ENCODE data around the gene MYO9A.

MYO9A gene

DNA sequence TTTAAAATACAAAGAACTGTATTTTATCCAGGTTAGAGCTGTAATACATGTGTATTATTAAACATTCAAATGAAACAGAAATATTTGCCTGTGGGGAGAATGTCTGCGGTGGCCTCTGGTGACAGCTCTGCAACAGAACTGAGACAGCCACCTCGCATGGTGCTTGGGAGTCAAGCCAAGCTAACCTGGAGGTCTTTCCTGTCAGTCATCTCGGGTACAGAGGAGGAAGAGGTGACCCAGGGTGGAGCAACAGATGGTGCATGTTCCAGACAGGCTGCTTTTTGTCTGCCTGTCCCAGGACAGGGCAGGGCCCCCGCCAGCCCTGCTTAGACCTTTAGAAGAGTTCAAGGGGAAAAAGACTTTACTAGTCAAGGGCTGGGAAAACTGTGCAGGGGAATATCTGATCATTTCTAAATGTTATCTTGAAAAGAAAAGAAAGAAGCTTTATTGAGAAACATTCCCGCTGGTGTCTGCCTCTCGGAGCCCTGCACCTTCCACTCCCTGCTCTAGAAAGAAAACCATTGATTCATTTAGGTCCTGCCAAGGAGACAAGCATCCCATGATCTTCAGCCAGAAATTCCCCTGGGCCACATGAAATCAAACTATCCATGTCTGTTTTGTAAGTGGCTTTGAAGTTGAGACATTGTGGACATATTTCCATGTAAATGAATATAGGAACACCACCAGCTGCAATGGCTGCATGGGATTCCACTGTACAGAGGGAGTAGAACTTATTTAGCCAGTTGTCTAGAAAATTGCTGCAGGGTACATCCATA, 313.1 kb downstream of the MYO9A start:
- no peak for DNase-seq

DNA sequence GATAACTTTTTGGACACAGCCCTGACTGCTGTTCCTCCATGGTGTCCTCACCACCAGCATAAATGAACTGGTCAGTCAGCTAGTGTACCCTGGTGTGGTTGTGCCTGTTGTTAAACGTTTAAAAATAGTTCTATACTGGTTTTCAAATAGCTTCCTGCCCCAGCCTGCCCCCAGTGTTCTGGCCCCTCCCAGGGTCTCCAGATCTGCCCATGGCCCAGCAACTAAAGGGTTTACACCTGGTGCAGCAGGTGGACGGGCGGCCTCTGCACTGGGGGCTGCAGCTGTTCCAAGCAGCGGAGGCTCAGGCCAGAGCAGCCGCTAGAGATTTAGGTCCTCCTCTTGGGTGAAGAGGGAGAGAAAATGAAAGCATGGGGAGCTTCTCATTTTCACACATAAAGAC, 313.7 kb downstream of the MYO9A start:
- no peak for DNase-seq

GRCh38 chr15:71802770-71803169, 315.2 kb downstream of the MYO9A start:
- DNase-seq, result no peak

DNA sequence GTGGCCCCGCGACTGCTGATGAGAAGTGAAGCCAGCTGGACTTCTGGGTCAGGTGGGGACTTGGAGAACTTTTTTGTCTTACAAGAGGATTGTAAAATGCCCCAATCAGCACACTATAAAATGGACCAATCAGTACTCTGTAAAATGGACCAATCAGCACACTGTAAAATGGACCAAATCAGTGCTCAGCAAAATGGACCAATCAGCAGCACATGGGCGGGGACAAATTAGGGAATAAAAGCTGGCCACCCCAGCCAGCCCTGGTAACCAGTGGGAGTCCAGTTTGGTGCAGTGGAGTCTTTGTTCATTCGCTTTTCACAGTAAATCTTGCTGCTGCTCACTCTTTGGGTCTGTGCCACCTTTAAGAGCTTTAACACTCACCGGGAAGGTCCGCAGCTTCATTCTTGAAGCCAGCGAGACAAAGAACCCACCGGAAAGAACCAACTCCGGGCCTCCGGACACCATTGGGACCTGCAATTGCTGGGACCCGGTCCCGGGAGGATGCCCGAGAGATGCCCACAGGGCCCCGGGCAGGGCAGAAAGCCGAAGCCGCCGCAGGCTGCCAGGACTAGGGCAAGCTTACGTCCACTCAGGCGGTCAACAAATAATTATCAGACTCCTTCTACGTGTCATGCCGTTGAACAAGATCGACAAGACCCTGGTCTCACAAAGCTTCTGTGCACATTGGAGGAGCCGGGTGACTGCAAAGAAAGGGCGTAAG, 315.9 kb downstream of the MYO9A start:
- no peak for DNase-seq

- peak; percentile 28 for DNase-seq
These were observed 316.9 kb downstream of the MYO9A start for GRCh38 chr15:71800835-71801745.

- no peak for DNase-seq
These were observed 317.8 kb downstream of the MYO9A start for GRCh38 chr15:71800190-71800589.

DNA sequence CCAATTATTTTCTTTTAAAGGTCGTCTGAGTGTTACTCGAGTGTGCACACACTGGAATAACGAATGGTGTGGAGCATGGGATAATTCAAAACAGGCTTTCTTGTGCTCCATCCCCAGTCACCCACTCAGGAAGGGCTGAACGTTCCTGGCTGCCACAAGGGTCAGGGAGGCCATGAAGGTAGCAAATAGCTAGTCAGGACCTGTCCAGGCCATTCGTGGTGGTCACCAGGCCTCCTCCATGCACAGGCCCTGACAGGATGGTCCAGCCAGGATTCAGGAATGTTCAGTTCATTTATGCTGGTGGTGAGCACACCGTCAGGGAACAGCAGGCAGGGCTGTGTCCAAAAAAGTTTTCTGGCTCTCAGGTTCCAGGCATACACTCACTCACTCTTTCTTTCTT, 319.3 kb downstream of the MYO9A start:
- no peak for DNase-seq

DNA sequence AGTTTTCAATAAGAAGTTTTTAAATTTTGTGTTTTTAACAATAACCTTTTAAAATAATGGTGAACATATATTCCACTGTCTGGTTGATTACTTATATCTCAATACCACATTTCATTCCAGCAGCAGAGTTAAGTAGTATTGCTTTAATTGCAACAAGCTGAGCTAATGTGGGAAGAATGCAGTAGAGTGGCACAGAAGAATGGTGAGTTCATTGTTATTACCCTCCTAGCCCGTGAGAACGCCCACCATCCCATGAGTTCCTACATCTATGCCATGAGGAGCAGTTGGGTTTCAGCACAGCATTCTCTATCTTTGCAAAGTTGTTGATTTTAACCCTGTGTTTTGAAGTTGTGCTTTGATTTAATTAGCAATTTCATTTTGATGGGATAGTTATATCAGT, 325.4 kb downstream of the MYO9A start:
- DNase-seq, result no peak

GRCh38 chr15:71791975-71792374, 326.0 kb downstream of the MYO9A start:
- DNase-seq, result no peak

- DNase-seq, result no peak
These were observed 327.9 kb downstream of the MYO9A start for GRCh38 chr15:71790081-71790480.

GRCh38 chr15:71789616-71790015, 328.3 kb downstream of the MYO9A start:
- DNase-seq, result no peak

DNA sequence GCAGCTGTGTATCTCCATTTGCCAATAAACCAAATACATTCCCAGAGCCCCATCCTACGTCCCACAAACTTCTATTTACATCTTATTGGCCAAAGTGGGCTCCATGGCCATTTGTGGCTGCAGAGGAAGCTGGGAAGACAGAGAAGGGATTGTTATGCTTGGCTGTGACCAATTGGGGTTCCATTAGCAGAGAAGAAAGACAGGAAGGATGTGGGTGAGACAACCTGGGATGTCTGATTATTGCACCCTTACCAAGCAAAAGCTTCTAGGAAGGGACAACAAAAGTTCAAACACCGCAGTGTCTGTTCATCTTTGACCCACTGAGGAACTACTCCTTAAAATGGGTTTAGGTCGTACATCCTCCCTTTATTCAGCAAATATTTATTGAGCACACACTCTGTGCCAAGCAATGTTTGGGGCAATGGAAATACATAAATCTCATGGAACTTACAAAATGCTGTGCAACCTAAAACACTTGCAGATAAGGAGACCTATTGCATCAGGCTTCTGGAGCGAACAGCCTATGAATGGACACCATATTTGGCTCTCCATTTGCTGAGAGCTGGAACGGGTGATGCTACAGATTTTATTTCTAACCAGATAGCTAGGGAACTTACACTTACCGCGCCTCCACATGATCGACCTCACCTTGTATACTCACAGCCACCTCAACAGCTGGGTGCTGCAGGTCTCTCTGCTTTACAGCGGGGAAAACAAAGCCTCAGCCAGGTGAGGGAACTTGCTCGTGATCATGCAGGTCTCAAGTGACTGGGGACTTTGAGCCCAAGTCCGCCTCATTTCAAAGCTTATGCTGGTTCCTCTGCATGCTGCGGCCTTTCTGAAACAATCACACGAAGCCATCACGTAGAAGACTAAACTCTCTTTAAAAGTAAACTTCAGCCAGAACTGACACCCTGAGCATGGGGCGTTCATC, 329.0 kb downstream of the MYO9A start:
- no peak for DNase-seq

- no peak for DNase-seq
These were observed 331.3 kb downstream of the MYO9A start for GRCh38 chr15:71786673-71787072.

- no peak for DNase-seq
These were observed 332.0 kb downstream of the MYO9A start for GRCh38 chr15:71785996-71786395.

- DNase-seq, result no peak
These were observed 333.2 kb downstream of the MYO9A start for GRCh38 chr15:71784719-71785118.

DNA sequence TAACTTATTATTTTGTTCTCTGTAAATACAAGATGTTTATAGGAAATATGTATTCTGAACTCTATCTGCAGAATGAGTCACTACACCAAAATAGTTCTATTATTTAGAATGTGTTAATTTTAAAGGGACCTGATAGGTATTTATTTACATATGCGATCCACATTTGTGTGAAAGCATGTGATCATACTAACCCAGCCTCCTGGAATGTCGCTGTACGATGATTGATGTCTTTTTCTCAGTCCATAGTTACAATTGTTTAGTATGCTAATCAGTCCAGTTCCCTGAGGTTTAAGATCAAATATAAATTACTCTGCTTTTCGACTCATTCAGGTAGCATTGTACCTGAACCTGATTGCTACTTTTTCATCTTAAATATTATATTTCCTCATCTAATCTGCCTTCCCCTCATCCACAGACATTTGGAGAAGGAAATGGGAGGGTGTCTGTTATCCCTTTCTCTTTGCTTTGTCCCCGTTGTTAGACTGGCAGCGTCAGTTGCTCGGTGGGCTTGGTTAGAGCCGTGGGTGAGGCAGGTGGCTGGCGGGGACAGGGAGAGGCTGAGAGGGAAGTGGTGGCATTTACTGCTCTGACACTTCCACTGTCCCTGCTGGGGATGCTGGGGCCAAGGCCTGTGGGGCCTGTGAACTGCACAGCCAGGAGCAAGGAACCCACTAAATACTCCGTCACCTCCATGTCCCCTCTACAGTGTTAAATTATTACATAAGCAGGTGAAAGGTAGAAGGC, 335.4 kb downstream of the MYO9A start:
- DNase-seq, result no peak

- DNase-seq, result no peak
These were observed 336.0 kb downstream of the MYO9A start for GRCh38 chr15:71781965-71782265.

DNA sequence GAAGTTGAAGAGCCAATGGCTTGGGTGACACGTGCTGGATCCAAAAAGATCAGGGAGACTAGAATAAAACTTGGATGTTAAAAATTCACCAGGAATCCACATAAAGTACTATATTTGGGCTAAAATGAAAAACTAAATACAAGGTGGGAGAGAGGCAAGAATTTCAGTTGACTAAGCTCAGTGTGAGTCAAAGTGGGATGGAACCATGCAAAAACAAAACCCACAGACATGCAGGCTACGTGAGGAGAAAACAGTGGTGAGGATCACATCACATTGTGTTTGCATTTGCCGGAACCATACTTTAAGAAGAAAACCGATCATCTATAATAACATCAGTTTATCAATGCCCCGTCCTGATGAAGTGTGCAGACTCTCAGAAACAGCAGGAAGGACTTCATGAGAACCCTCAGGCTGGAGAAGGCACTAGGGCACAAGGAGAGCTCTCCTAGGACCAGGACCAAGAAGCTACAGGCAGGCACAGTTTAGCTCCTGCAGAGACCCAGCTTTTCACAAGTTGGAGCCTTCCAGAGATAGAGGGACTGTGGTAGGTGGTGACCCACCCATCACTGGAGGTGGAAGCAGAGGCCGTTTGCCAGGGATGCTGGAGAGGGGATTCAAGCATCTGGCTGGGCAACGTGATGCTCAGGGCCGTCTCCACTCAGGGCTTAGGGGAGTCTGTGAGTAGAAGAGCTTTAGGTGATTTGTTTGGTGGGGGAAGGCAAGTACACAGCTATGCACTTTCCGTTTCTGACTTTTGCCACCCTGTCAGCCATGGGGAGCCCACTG, 336.6 kb downstream of the MYO9A start:
- DNase-seq, result no peak

GRCh38 chr15:71780115-71780976, 337.6 kb downstream of the MYO9A start:
- DNase-seq, result no peak

Data from NCI-H345 (cell line).